ENCODE data around the gene ZNF37A.

- TF ChIP-seq CTCF (IDR thresholded peaks at IDR 0.05) (no peak), EP300 (IDR thresholded peaks at IDR 0.05) (no peak), POLR2A (IDR thresholded peaks at IDR 0.05) (no peak)
Observed at GRCh38 chr10:38184477-38184876, 90.3 kb downstream of the ZNF37A start.
